ENCODE data around the gene GDPD5. TPM values are rescaled to one million over a fixed set of nuclear protein-coding genes. Genes with fewer than 3 reads are reported as not detected.

The GDPD5 gene
- total and polyA plus RNA-seq, 10 of the 15 experiments (the other 5 are each of a cell fraction or from before 2014, with no cell fraction given), result 0.10 to 30.0 (median 6.7) TPM

- Histone ChIP-seq H3K4me1 (ENCODE audit: control insufficient read depth, insufficient read depth, low read length) (no peaks in the 10 kb centered on the region; the same call in 1 of the 2 replicates), H2AFZ (ENCODE audit: control insufficient read depth, low read depth, low read length) (peak overlapping the region; percentile 88), H3K4me2 (ENCODE audit: control insufficient read depth, insufficient read depth) (no peak overlapping the region), H3K27ac (ENCODE audit: control insufficient read depth, insufficient read depth) (no peak overlapping the region), H3K36me3 (ENCODE audit: control insufficient read depth in 2 of 2, insufficient read depth in 2 of 2, low read length in 1 of 2) (peaks cover 10 to 29% of the 10 kb centered on the region in 2 experiments), H4K20me1 (ENCODE audit: control insufficient read depth, insufficient read depth) (peaks cover 25% of the 10 kb centered on the region), H3K9ac (ENCODE audit: control insufficient read depth, insufficient read depth, low read length) (no peak overlapping the region), H3K4me3 (no peak overlapping the region), H3K9me3 (replicated peaks; ENCODE audit: control insufficient read depth, insufficient read depth, low read length) (no peaks in the 10 kb centered on the region), H3K27me3 (replicated peaks in 1 of 2; ENCODE audit: control insufficient read depth in 2 of 2, insufficient read depth in 2 of 2, low read length in 1 of 2) (peaks cover 0 to 3% of the 10 kb centered on the region in 2 experiments; a peak in 1 of 4 replicates), H3K79me2 (ENCODE audit: control insufficient read depth, insufficient read depth, low read length) (peaks cover 47% of the 10 kb centered on the region)
- no TSS peak for BruUV-seq (replicated peaks)
- SMC1A ChIA-PET (ENCODE audit: uncharacterized antibody, unreplicated experiment), result no interaction called here
- intact Hi-C loops (cut with micrococcal nuclease; ENCODE audit: unreplicated experiment), result no loop called here
- WGBS (ENCODE audit: insufficient coverage, insufficient replicate concordance, low lambda C conversion rate, missing lambda C conversion rate), result 55% methylated on average over 8 of the region's 8 CpGs
- in situ Hi-C loops (cut with MboI), result no loop called here
- ATAC-seq (peak; percentile 3; the same call in 2 of the 3 replicates), FAIRE-seq (no peak), DNase-seq (ENCODE audit: low read depth, low spot score) (no peak)
- TF ChIP-seq DPF2 (IDR thresholded peaks at IDR 0.05) (0 out of 2 replicates have a peak, but pooled peaks have one; percentile 1), BMI1 (IDR thresholded peaks at IDR 0.05; ENCODE audit: borderline replicate concordance) (no peak)
- POLR2A ChIA-PET, result interaction anchor here (0.6 kb wide), 1 partner anchor 705 kb away, joined by 5 read pairs; no protein-coding TSS in a partner anchor
- CTCF ChIA-PET, result interaction anchor here (1.0 to 2.6 kb wide), 5 partner anchors 9 to 150 kb away, joined by 3 to 15 read pairs (median 5); no protein-coding TSS in a partner anchor
- RAD21 ChIA-PET (ENCODE audit: unreplicated experiment), result no interaction called here
These were observed 126.8 kb downstream of the GDPD5 start for GRCh38 chr11:75398906-75399305.

GRCh38 chr11:75394085-75394840, 131.5 kb downstream of the GDPD5 start:
- SMC1A ChIA-PET (ENCODE audit: uncharacterized antibody, unreplicated experiment), result interaction anchor here (0.6 to 1.6 kb wide), 2 partner anchors 9 to 119 kb away, joined by 3 read pairs; no protein-coding TSS in a partner anchor
- WGBS (ENCODE audit: insufficient coverage, insufficient replicate concordance, low lambda C conversion rate, missing lambda C conversion rate), result 14% methylated on average over 8 of the region's 8 CpGs
- ATAC-seq (peak; percentile 72), DNase-seq (ENCODE audit: low read depth, low spot score) (no peak), FAIRE-seq (no peak)
- Histone ChIP-seq H3K9ac (ENCODE audit: control insufficient read depth, insufficient read depth, low read length) (no peak overlapping the region), H3K4me3 (no peak overlapping the region), H2AFZ (ENCODE audit: control insufficient read depth, low read depth, low read length) (no peak overlapping the region), H4K20me1 (ENCODE audit: control insufficient read depth, insufficient read depth) (no peaks in the 10 kb centered on the region), H3K4me2 (ENCODE audit: control insufficient read depth, insufficient read depth) (no peak overlapping the region), H3K79me2 (ENCODE audit: control insufficient read depth, insufficient read depth, low read length) (peaks cover under 1% of the 10 kb centered on the region; the same call in 1 of the 2 replicates), H3K4me1 (ENCODE audit: control insufficient read depth, insufficient read depth, low read length) (no peaks in the 10 kb centered on the region), H3K9me3 (replicated peaks; ENCODE audit: control insufficient read depth, insufficient read depth, low read length) (no peaks in the 10 kb centered on the region), H3K27ac (ENCODE audit: control insufficient read depth, insufficient read depth) (no peak overlapping the region), H3K27me3 (replicated peaks in 1 of 2; ENCODE audit: control insufficient read depth in 2 of 2, insufficient read depth in 2 of 2, low read length in 1 of 2) (peaks cover 0 to 3% of the 10 kb centered on the region in 2 experiments; a peak in 2 of 4 replicates), H3K36me3 (ENCODE audit: control insufficient read depth in 2 of 2, insufficient read depth in 2 of 2, low read length in 1 of 2) (no peaks in the 10 kb centered on the region)
- CTCF ChIA-PET, result interaction anchor here (1.6 kb wide), 1 partner anchor 134 kb away, joined by 3 read pairs; no protein-coding TSS in a partner anchor
- in situ Hi-C loops (cut with MboI), result no loop called here
- intact Hi-C loops (cut with micrococcal nuclease; ENCODE audit: unreplicated experiment), result no loop called here
- BruUV-seq (replicated peaks), result no TSS peak
- RAD21 ChIA-PET (ENCODE audit: unreplicated experiment), result interaction anchor here (1.3 kb wide), 1 partner anchor 138 kb away, joined by 3 read pairs; no protein-coding TSS in a partner anchor
- POLR2A ChIA-PET, result interaction anchor here (0.6 kb wide), 1 partner anchor 138 kb away, joined by 3 read pairs; no protein-coding TSS in a partner anchor
- TF ChIP-seq CBFB (IDR thresholded peaks at IDR 0.05; ENCODE audit: low read depth), result no peak
- peak; percentile 80 for TF ChIP-seq ATF7 (IDR thresholded peaks at IDR 0.05; ENCODE audit: low read depth)
